ENCODE measurements around the gene BSCL2.
A peak's percentile ranks its signal among the peaks of the same experiment; 100 is the strongest.

Gene BSCL2

GRCh38 chr11:62689421-62690183 is 17.6 kb downstream of the BSCL2 start, which contains the start of gene LRRN4CL:
TSS of gene LRRN4CL (minus strand) at chr11:62689530. CDS start at chr11:62688508, 1,022 bp downstream.
- TF ChIP-seq CTCF (IDR thresholded peaks at IDR 0.05; ENCODE audit: extremely low read depth, missing control alignments): no peak
- peak; percentile 18 for DNase-seq (ENCODE audit: low spot score)

- DNase-seq (ENCODE audit: low spot score): no peak
- TF ChIP-seq CTCF (IDR thresholded peaks at IDR 0.05; ENCODE audit: extremely low read depth, missing control alignments): no peak
These were observed 18.7 kb downstream of the BSCL2 start for GRCh38 chr11:62688491-62688890.

- TF ChIP-seq CTCF (IDR thresholded peaks at IDR 0.05; ENCODE audit: extremely low read depth, missing control alignments): no peak
- no peak for DNase-seq (ENCODE audit: low spot score)
These were observed 19.5 kb downstream of the BSCL2 start for GRCh38 chr11:62687508-62688396.

- DNase-seq (ENCODE audit: low spot score): no peak
- no peak for TF ChIP-seq CTCF (IDR thresholded peaks at IDR 0.05; ENCODE audit: extremely low read depth, missing control alignments)
These were observed 24.7 kb downstream of the BSCL2 start for GRCh38 chr11:62682518-62682917.

- peak; percentile 73 for DNase-seq (ENCODE audit: low spot score)
These were observed 26.4 kb downstream of the BSCL2 start for GRCh38 chr11:62680825-62681240.

GRCh38 chr11:62678770-62679696 is 28.2 kb downstream of the BSCL2 start, which contains the start of gene UBXN1:
TSS of gene UBXN1 (minus strand) at chr11:62679073. CDS start at chr11:62678923, 150 bp downstream.
- peak; percentile 92 for DNase-seq (ENCODE audit: low spot score)
- no peak for TF ChIP-seq CTCF (IDR thresholded peaks at IDR 0.05; ENCODE audit: extremely low read depth, missing control alignments)

More at GRCh38 chr11:62680825-62681240, 26.4 kb downstream of the BSCL2 start:
- peak; percentile 38 for TF ChIP-seq CTCF (IDR thresholded peaks at IDR 0.05; ENCODE audit: extremely low read depth, missing control alignments)

All from GM20000 (cell line).